GM23338 (cell line): Measurements from ENCODE around the gene MED9. TPM values are rescaled to one million over a fixed set of nuclear protein-coding genes. Genes with fewer than 3 reads are reported as not detected.

Experiments used
- ATAC-seq: fragments of 200-7000 bp; cut with Tn5 transposase; 3 replicates; pipeline ENCODE4 v1.9.1; 2020
- DNase-seq: peaks from one replicate; pipeline ENCODE4 v3.0.0-alpha.2; 2015; ENCODE audit warnings: low spot score
- H2AFZ ChIP-seq: fragments of 200-600 bp; sonication (generic); 2 replicates; pipeline ENCODE4 v1.8.0; 2016; ENCODE audit warnings: antibody characterized with exemption, mild to moderate bottlenecking, moderate library complexity
- H3F3A ChIP-seq: fragments of 200-600 bp; sonication (generic); replicated peaks from 2 replicates; pipeline ENCODE4 v1.8.0; 2017; ENCODE audit warnings: antibody characterized with exemption, mixed run types, low read depth
- H3K27ac ChIP-seq: fragments of 200-600 bp; sonication (generic); 2 replicates; pipeline ENCODE4 v1.6.1; 2016; ENCODE audit warnings: low read depth
- H3K27me3 ChIP-seq: fragments of 200-600 bp; sonication (generic); 2 replicates; pipeline ENCODE4 v1.8.0; 2016; ENCODE audit warnings: mild to moderate bottlenecking, mixed run types, moderate library complexity; ENCODE audit not compliant: insufficient read depth
- H3K36me3 ChIP-seq: fragments of 200-600 bp; sonication (generic); 2 replicates; pipeline ENCODE4 v1.8.0; 2016; ENCODE audit warnings: mild to moderate bottlenecking; ENCODE audit not compliant: insufficient read depth
- H3K4me1 ChIP-seq: fragments of 200-600 bp; sonication (generic); 2 replicates; pipeline ENCODE4 v1.8.0; 2016; ENCODE audit warnings: mild to moderate bottlenecking, moderate library complexity; ENCODE audit not compliant: insufficient read depth
- H3K4me2 ChIP-seq: fragments of 200-600 bp; sonication (generic); 2 replicates; pipeline ENCODE4 v1.7.1; 2017; ENCODE audit warnings: mixed run types
- H3K4me3 ChIP-seq: fragments of 200-600 bp; sonication (generic); 2 replicates; pipeline ENCODE4 v1.6.1; 2016; ENCODE audit warnings: mixed run types
- H3K79me2 ChIP-seq: fragments of 200-600 bp; sonication (generic); replicated peaks from 2 replicates; pipeline ENCODE4 v1.8.0; 2017; ENCODE audit warnings: mild to moderate bottlenecking; ENCODE audit not compliant: insufficient read depth
- H3K9me2 ChIP-seq: fragments of 200-600 bp; sonication (generic); 2 replicates; pipeline ENCODE4 v1.8.0; 2017; ENCODE audit not compliant: insufficient read depth
- H4K20me1 ChIP-seq: fragments of 200-600 bp; sonication (generic); replicated peaks from 2 replicates; pipeline ENCODE4 v1.8.0; 2017; ENCODE audit warnings: mild to moderate bottlenecking; ENCODE audit not compliant: insufficient read depth
- H3K27ac Mint-ChIP-seq: 2 replicates; pipeline ENCODE4 v1.8.0; 2020; ENCODE audit warnings: inconsistent platforms, mild to moderate bottlenecking, moderate library complexity, mixed read lengths
- H3K27me3 Mint-ChIP-seq: 3 replicates; pipeline ENCODE4 v1.8.0; 2022; ENCODE audit warnings: low read depth, mild to moderate bottlenecking, moderate library complexity, mixed read lengths, inconsistent platforms; ENCODE audit not compliant: insufficient read depth, poor library complexity
- H3K36me3 Mint-ChIP-seq: 3 replicates; pipeline ENCODE4 v1.8.0; 2021; ENCODE audit warnings: low read depth, mild to moderate bottlenecking, inconsistent platforms, moderate library complexity, mixed read lengths
- H3K4me1 Mint-ChIP-seq: 3 replicates; pipeline ENCODE4 v1.8.0; 2020; ENCODE audit warnings: mild to moderate bottlenecking, inconsistent platforms, mixed read lengths
- H3K4me3 Mint-ChIP-seq: 3 replicates; pipeline ENCODE4 v1.8.0; 2021; ENCODE audit warnings: moderate library complexity, mild to moderate bottlenecking, inconsistent platforms, mixed read lengths
- H3K9me3 Mint-ChIP-seq: 3 replicates; pipeline ENCODE4 v1.8.0; 2020; ENCODE audit warnings: moderate library complexity, mild to moderate bottlenecking, inconsistent platforms, mixed read lengths
- CREB1 ChIP-seq: fragments of 250-450 bp; sonication (Bioruptor Pico); IDR thresholded peaks from 2 replicates; pipeline ENCODE4 v1.5.0; 2020; ENCODE audit warnings: low read depth, mild to moderate bottlenecking, moderate library complexity
- ETS1 ChIP-seq: IDR thresholded peaks from 2 replicates; pipeline ENCODE4 v1.6.1; 2016; ENCODE audit warnings: antibody characterized with exemption
- EZH2 ChIP-seq: fragments of 200-600 bp; sonication (generic); IDR thresholded peaks from one replicate; pipeline ENCODE4 v1.8.0; 2017; ENCODE audit warnings: antibody characterized with exemption, mild to moderate bottlenecking, low read depth; ENCODE audit not compliant: unreplicated experiment
- EZH2phosphoT487 ChIP-seq: fragments of 200-600 bp; sonication (generic); IDR thresholded peaks from one replicate; pipeline ENCODE4 v1.8.1; 2018; ENCODE audit warnings: antibody characterized with exemption; ENCODE audit not compliant: unreplicated experiment
- JUNB ChIP-seq: IDR thresholded peaks from one replicate; pipeline ENCODE4 v1.6.1; 2016; ENCODE audit warnings: antibody characterized with exemption; ENCODE audit not compliant: unreplicated experiment
- NANOG ChIP-seq: IDR thresholded peaks from 2 replicates; pipeline ENCODE4 v1.6.1; 2016; ENCODE audit warnings: antibody characterized with exemption, borderline replicate concordance
- POLR2AphosphoS5 ChIP-seq: IDR thresholded peaks from 2 replicates; pipeline ENCODE4 v1.6.1; 2016; ENCODE audit warnings: antibody characterized with exemption, low read depth
- REST ChIP-seq: IDR thresholded peaks from one replicate; pipeline ENCODE4 v1.6.1; 2018; ENCODE audit warnings: antibody characterized with exemption; ENCODE audit not compliant: unreplicated experiment
- STAT1 ChIP-seq: IDR thresholded peaks from one replicate; pipeline ENCODE4 v1.6.1; 2016; ENCODE audit warnings: antibody characterized with exemption; ENCODE audit not compliant: unreplicated experiment
- polyA plus RNA-seq: library from polyadenylated mRNA; unstranded; fragments of >200 nt; fragmentation: Nextera tagmentation; extraction: Ambion mirVana; gene quantifications from 2 replicates; pipeline ENCODE4 v1.2.1, GENCODE V29; 2016
- total RNA-seq: library from RNA; depleted of rRNA; stranded (reverse); fragments of >200 nt; shearing (Covaris generic); gene quantifications from 2 replicates; pipeline ENCODE4 v1.2.3, GENCODE V29; 2014

MED9 gene
- total and polyA plus RNA-seq, 2 experiments from 2014 or later: 17.3 to 19.9 TPM

DNA sequence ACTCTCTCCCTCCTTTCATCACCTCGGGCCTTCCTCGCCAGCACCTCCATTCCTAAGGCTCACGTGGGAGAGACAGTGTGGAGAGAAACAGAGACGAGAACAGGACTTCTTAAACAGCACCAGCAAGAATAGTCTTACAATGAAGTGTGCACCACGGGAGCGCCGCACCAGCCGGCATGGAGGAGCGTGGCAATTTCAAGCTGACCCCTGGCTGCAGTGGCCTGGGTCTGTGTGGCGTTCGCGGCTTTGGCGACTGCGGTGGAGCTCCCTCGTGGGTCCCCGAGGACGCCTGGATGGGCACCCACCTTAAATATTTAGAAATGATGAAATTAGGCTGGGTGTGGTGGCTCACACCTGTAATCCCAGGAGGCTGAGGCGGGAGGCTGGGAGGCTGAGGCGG, 20.5 kb upstream of the MED9 start:
- Histone ChIP-seq H3K27me3 (no peaks in the 10 kb centered on the region), H3K27ac (no peak overlapping the region), H4K20me1 (no peaks in the 10 kb centered on the region), H2AFZ (no peak overlapping the region), H3K4me2 (no peak overlapping the region), H3F3A (no peaks in the 10 kb centered on the region), H3K9me2 (0 out of 2 replicates have a peak, but pooled peaks cover 3% of the 10 kb centered on the region), H3K36me3 (no peaks in the 10 kb centered on the region), H3K4me3 (no peak overlapping the region), H3K79me2 (no peaks in the 10 kb centered on the region), H3K4me1 (no peaks in the 10 kb centered on the region)
- Mint-ChIP-seq H3K9me3 (peaks cover 13% of the 10 kb centered on the region), H3K4me1 (no peaks in the 10 kb centered on the region), H3K27me3 (no peaks in the 10 kb centered on the region), H3K36me3 (peaks cover 5% of the 10 kb centered on the region; the same call in 2 of the 3 replicates), H3K27ac (no peak overlapping the region), H3K4me3 (no peak overlapping the region)
- ATAC-seq (no peak), DNase-seq (no peak)
- no peak for TF ChIP-seq POLR2AphosphoS5
- TF ChIP-seq EZH2: no peak
- no peak for TF ChIP-seq STAT1
- TF ChIP-seq REST: no peak
- no peak for TF ChIP-seq CREB1 (CRISPR knock-in tag)

GRCh38 chr17:17457680-17458079, 19.1 kb upstream of the MED9 start:
- H3F3A ChIP-seq: no peaks in the 10 kb centered on the region
- Mint-ChIP-seq H3K9me3 (peaks cover 13% of the 10 kb centered on the region), H3K4me1 (no peaks in the 10 kb centered on the region), H3K27ac (no peak overlapping the region), H3K27me3 (no peaks in the 10 kb centered on the region), H3K36me3 (peaks cover 5% of the 10 kb centered on the region; the same call in 2 of the 3 replicates), H3K4me3 (no peak overlapping the region)
- H4K20me1 ChIP-seq: no peaks in the 10 kb centered on the region
- H3K36me3 ChIP-seq: no peaks in the 10 kb centered on the region
- H3K4me3 ChIP-seq: no peak overlapping the region
- no peak overlapping the region for H3K4me2 ChIP-seq
- H3K4me1 ChIP-seq: no peaks in the 10 kb centered on the region
- H3K27me3 ChIP-seq: no peaks in the 10 kb centered on the region
- H2AFZ ChIP-seq: no peak overlapping the region
- ATAC-seq: no peak
- no peak overlapping the region for H3K27ac ChIP-seq
- H3K9me2 ChIP-seq: 0 out of 2 replicates have a peak, but pooled peaks cover 3% of the 10 kb centered on the region
- no peaks in the 10 kb centered on the region for H3K79me2 ChIP-seq
- no peak for DNase-seq
- TF ChIP-seq JUNB (no peak), EZH2phosphoT487 (no peak), NANOG (no peak), ETS1 (no peak), STAT1 (no peak), REST (no peak), POLR2AphosphoS5 (no peak)
